Kidney (tissue), 14 donors: ENCODE data around the gene MCMBP. TPM values are rescaled to one million over a fixed set of nuclear protein-coding genes. Genes with fewer than 3 reads are reported as not detected.

ENCODE experiments used
- DNase-seq, 5 donors: peaks; one replicate each; pipeline ENCODE4 v3.0.0-alpha.2; 2013 to 2020
- FAIRE-seq: peaks from 2 replicates; lab custom pipeline; 2012; peaks lifted over from hg19 to GRCh38; lab: Jason Lieb, UNC
- H3K27ac ChIP-seq, 2 donors: one replicate each; pipeline ENCODE4 v1.7.0; 2013; ENCODE audit warnings: low read depth in 2 of 2, low read length in 2 of 2, inconsistent platforms in 1 of 2
- H3K27me3 ChIP-seq: one replicate; pipeline ENCODE4 v1.7.1; 2013; ENCODE audit warnings: low read length, inconsistent platforms; ENCODE audit not compliant: control insufficient read depth, insufficient read depth
- H3K36me3 ChIP-seq, 3 donors: one replicate each; pipeline versions ENCODE4 v1.7.0 to v1.7.1; 2013; ENCODE audit warnings: low read length in 3 of 3, control low read depth in 1 of 3, inconsistent platforms in 1 of 3; ENCODE audit not compliant: insufficient read depth in 3 of 3, control insufficient read depth in 2 of 3
- H3K4me1 ChIP-seq, 3 donors: one replicate each; pipeline versions ENCODE4 v1.7.0 to v1.7.1; 2013; ENCODE audit warnings: low read length in 3 of 3, inconsistent platforms in 1 of 3, low read depth in 1 of 3; ENCODE audit not compliant: control insufficient read depth in 2 of 3, insufficient read depth in 2 of 3
- H3K4me3 ChIP-seq, 3 donors: one replicate each; pipeline versions ENCODE4 v1.7.0 to v1.8.1; 2013; ENCODE audit warnings: low read length in 3 of 3, control low read depth in 1 of 3, inconsistent platforms in 1 of 3
- H3K9ac ChIP-seq, 3 donors: one replicate each; pipeline versions ENCODE4 v1.7.0 to v1.7.1; 2013; ENCODE audit warnings: low read length in 3 of 3, control low read depth in 1 of 3, inconsistent platforms in 1 of 3
- H3K9me3 ChIP-seq, 3 donors: one replicate each; pipeline versions ENCODE4 v1.7.0 to v1.7.1; 2013; ENCODE audit warnings: low read length in 3 of 3, control low read depth in 1 of 3, inconsistent platforms in 1 of 3; ENCODE audit not compliant: control insufficient read depth in 2 of 3, insufficient read depth in 1 of 3
- intact Hi-C: fragments of 100-400 bp; cut with DNase I; formaldehyde crosslinking; loops from one replicate; pipeline ENCODE4 v1.11.1; 2022
- polyA plus RNA-seq: library from polyadenylated mRNA; stranded (reverse); fragments of 350-450 nt; fragmentation: Illumina TruSeq; extraction: RNeasy Lipid Tissue Mini Kit (QIAGEN cat#74804); gene quantifications from one replicate; pipeline ENCODE4 v1.2.3, GENCODE V29; 2014; ENCODE audit warnings: low read depth, low replicate concordance; ENCODE audit not compliant: insufficient read depth
- total RNA-seq: library from RNA; stranded (reverse); fragmentation: NEBNext Ultra II Directional; extraction: Animal tissue kit (Norgen Biotek cat#: 25700); gene quantifications from one replicate; pipeline ENCODE4 v1.2.1, GENCODE V29; 2021
- TF ChIP-seq, protein P1 (sequence below): IDR thresholded peaks from 3 replicates; pipeline ENCODE4 v1.5.1; 2012; ENCODE audit warnings: mild to moderate bottlenecking, moderate library complexity, borderline replicate concordance; ENCODE audit not compliant: insufficient read depth; ENCODE audit errors: extremely low read depth
- donor health status: control.
- donor health status: control.
- donor health status: control.
- donor health status: control.
- donor health status: control.
- donor health status: DM: yes; HTN: yes; CAD: no.
- donor health status: Normal renal cell carcinoma (clear cell type).

MCMBP gene
- total and polyA plus RNA-seq, 2 donors from 2014 or later: 21.3 to 45.3 TPM

DNA sequence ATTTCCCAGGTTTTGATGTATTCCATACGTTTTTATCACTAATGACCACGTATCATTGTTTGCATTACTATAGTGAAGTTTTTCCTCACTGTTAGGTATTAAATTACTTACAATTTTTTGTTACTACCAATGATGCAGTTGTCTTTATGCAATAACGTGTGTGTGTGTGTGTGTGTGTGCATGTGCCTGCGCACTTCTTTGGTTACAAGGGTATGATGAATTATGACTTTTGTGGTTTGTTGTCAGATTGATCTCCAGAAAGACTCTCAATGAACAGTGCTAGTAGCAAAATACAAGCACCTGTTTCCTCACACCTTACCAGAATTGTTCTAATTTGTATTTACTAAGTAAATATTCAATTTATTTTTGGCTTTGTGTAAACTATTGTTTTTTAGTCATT, 51.5 kb downstream of the MCMBP start:
- TF ChIP-seq, protein P1, sequence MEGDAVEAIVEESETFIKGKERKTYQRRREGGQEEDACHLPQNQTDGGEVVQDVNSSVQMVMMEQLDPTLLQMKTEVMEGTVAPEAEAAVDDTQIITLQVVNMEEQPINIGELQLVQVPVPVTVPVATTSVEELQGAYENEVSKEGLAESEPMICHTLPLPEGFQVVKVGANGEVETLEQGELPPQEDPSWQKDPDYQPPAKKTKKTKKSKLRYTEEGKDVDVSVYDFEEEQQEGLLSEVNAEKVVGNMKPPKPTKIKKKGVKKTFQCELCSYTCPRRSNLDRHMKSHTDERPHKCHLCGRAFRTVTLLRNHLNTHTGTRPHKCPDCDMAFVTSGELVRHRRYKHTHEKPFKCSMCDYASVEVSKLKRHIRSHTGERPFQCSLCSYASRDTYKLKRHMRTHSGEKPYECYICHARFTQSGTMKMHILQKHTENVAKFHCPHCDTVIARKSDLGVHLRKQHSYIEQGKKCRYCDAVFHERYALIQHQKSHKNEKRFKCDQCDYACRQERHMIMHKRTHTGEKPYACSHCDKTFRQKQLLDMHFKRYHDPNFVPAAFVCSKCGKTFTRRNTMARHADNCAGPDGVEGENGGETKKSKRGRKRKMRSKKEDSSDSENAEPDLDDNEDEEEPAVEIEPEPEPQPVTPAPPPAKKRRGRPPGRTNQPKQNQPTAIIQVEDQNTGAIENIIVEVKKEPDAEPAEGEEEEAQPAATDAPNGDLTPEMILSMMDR: no peak
- no peak overlapping the region for H3K27ac ChIP-seq

DNA sequence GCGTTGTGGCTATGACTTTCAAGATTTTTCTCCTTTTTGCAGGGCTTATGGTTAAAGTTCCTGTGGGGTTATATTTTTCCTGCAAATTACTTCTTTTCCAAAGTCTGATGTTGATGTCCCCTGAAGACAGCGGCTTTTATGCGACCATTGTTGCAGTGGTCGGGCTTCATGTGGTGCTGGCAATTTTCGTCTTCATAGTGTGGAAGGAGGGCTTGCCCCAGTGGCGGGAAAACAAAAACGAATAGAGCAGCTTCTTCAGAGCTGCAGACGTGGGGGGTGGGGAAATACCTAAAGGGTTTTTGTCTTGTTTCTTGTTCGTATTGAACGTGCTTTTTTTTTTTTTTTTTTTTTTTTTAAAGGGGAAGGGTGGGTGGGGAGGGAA, 53.8 kb downstream of the MCMBP start:
- intact Hi-C loops: no loop called here
- Histone ChIP-seq H3K27ac (no peak overlapping the region), H3K27me3 (no peaks in the 10 kb centered on the region), H3K4me3 (peak overlapping the region; percentile 28 to 58 (median 43)), H3K36me3 (peaks cover 0 to 11% (median 5%) of the 10 kb centered on the region in 3 donors), H3K9ac (peak overlapping the region in 1 of 3 donors; percentile 49), H3K9me3 (no peaks in the 10 kb centered on the region), H3K4me1 (no peaks in the 10 kb centered on the region)
- TF ChIP-seq, protein P1: no peak
- FAIRE-seq (no peak), DNase-seq (peak in 4 of 5 donors; percentile 26 to 69 (median 56))

More for the DNA sequence above, 51.5 kb downstream of the MCMBP start:
- Histone ChIP-seq H3K27me3 (no peaks in the 10 kb centered on the region), H3K4me1 (no peaks in the 10 kb centered on the region), H3K9me3 (no peaks in the 10 kb centered on the region), H3K4me3 (no peak overlapping the region), H3K36me3 (peaks cover 2 to 11% (median 5%) of the 10 kb centered on the region in 3 donors), H3K9ac (no peak overlapping the region)
- DNase-seq: no peak
- intact Hi-C loops: no loop called here
- FAIRE-seq: no peak

DNA sequence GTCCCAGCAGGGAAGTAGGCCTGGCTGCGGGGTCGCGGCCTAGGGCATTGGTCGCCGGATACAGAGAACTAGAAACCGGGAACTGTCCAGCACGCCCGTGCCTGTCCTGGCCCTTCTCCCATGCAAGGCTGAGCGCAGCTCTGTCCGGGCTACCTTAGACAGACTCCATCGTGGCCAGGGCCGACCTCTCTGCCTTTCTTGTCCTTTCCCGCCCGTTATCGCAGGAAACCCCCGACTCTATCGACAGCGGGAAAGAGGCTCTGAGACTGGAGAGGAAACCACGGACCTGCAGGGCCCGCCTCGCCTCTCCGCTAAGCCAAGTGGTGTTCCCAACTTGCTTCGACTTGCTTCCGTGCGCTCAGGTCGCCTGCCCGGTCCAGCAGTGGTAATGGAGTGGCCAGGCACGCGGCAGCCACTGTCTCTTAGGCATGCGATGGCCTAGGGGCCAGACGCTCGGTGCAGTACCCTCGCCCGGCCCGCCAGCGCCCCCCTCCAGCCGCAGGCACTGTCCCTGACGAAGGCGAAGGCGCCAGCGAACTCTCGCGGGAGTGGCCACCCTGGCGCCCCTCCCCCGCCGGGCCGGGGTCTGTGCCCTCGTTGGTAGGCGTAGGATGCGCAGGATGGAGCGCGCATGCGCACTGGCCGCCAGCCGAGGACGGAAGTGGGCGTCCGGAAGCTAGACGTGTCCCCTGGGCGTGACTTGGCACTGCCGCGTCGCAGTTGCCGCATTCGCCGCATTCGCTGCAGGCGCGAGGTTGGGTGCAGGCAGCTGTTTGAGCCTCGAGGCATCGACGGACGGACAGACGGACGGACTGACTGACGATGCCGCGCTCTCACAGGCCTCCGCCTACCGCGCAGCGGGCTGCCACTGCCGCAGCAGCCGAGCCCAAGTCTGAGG, 54.4 kb downstream of the MCMBP start:
- Histone ChIP-seq H3K27me3 (no peaks in the 10 kb centered on the region), H3K9ac (peak overlapping the region in 1 of 3 donors; percentile 49), H3K9me3 (no peaks in the 10 kb centered on the region), H3K4me3 (peak overlapping the region; percentile 28 to 58 (median 43)), H3K27ac (no peak overlapping the region), H3K36me3 (peaks cover 0 to 5% (median 2%) of the 10 kb centered on the region in 3 donors), H3K4me1 (no peaks in the 10 kb centered on the region)
- FAIRE-seq: no peak
- TF ChIP-seq, protein P1: no peak
- peak; percentile 89 to 97 (median 95) for DNase-seq
- intact Hi-C loops: no loop called here
